Liver (tissue), 9 donors: Measurements from ENCODE around the gene CD81. TPM values are rescaled to one million over a fixed set of nuclear protein-coding genes. Genes with fewer than 3 reads are reported as not detected.

Experiments used
- DNase-seq: peaks from one replicate; pipeline ENCODE4 v3.0.0-alpha.2; 2017; ENCODE audit warnings: low spot score
- H3K27ac ChIP-seq, 2 donors: one replicate each; pipeline ENCODE4 v1.7.0; 2013; ENCODE audit warnings: inconsistent platforms in 2 of 2, low read length in 2 of 2, control low read depth in 1 of 2, low read depth in 1 of 2, mild to moderate bottlenecking in 1 of 2
- H3K27me3 ChIP-seq, 4 donors: one replicate each; pipeline versions ENCODE4 v1.6.1 to v1.7.0; 2013; ENCODE audit warnings: low read length in 3 of 4, inconsistent platforms in 1 of 4, mild to moderate bottlenecking in 1 of 4, moderate library complexity in 1 of 4; ENCODE audit not compliant: control insufficient read depth in 4 of 4, insufficient read depth in 4 of 4
- H3K36me3 ChIP-seq, 4 donors: one replicate each; pipeline versions ENCODE4 v1.6.1 to v1.7.0; 2013; ENCODE audit warnings: low read length in 3 of 4, mild to moderate bottlenecking in 3 of 4, low read depth in 1 of 4, moderate library complexity in 1 of 4; ENCODE audit not compliant: control insufficient read depth in 4 of 4, insufficient read depth in 3 of 4
- H3K4me1 ChIP-seq, 4 donors: one replicate each; pipeline versions ENCODE4 v1.6.1 to v1.7.0; 2013; ENCODE audit warnings: low read length in 3 of 4, mild to moderate bottlenecking in 3 of 4, moderate library complexity in 1 of 4; ENCODE audit not compliant: control insufficient read depth in 4 of 4, insufficient read depth in 4 of 4
- H3K4me3 ChIP-seq, 3 donors: one replicate each; pipeline versions ENCODE4 v1.6.1 to v1.7.0; 2013; ENCODE audit warnings: low read length in 3 of 3, control low read depth in 1 of 3, low read depth in 1 of 3, mild to moderate bottlenecking in 1 of 3
- H3K9ac ChIP-seq, 2 donors: one replicate each; pipeline ENCODE4 v1.7.0; 2013; ENCODE audit warnings: low read length in 2 of 2, mild to moderate bottlenecking in 2 of 2, moderate library complexity in 2 of 2, control low read depth in 1 of 2, low read depth in 1 of 2
- H3K9me3 ChIP-seq, 4 donors: one replicate each; pipeline versions ENCODE4 v1.6.1 to v1.7.0; 2013; ENCODE audit warnings: low read length in 3 of 4; ENCODE audit not compliant: control insufficient read depth in 4 of 4
- CTCF ChIP-seq: fragments of 150-350 bp; IDR thresholded peaks from 2 replicates; pipeline ENCODE4 v1.5.1; 2017; ENCODE audit warnings: improper control_type of control experiment, low read depth, low read length; ENCODE audit not compliant: missing input control
- EGR1 ChIP-seq, 2 donors: IDR thresholded peaks; 2 replicates each; pipeline ENCODE4 v1.6.1; 2016 to 2018; ENCODE audit warnings: antibody characterized with exemption in 2 of 2, low read depth in 2 of 2
- FOXA2 ChIP-seq: IDR thresholded peaks from 2 replicates; pipeline ENCODE4 v1.6.1; 2016; ENCODE audit warnings: antibody characterized with exemption
- GABPA ChIP-seq, 2 donors: IDR thresholded peaks in 1 of 2; conservative IDR thresholded peaks in 1 of 2; 2 replicates each; pipeline ENCODE4 v1.6.1; 2016; ENCODE audit warnings: antibody characterized with exemption in 2 of 2, mild to moderate bottlenecking in 1 of 2, moderate library complexity in 1 of 2
- HNF4A ChIP-seq, 2 donors: conservative IDR thresholded peaks; 2 replicates each; pipeline ENCODE4 v1.6.1; 2016; ENCODE audit warnings: antibody characterized with exemption in 2 of 2, mild to moderate bottlenecking in 2 of 2
- RAD21 ChIP-seq, 2 donors: IDR thresholded peaks; 2 replicates each; pipeline ENCODE4 v1.6.1; 2016; ENCODE audit warnings: antibody characterized with exemption in 2 of 2, mild to moderate bottlenecking in 2 of 2
- YY1 ChIP-seq: IDR thresholded peaks from 2 replicates; pipeline ENCODE4 v1.6.1; 2016; ENCODE audit warnings: antibody characterized with exemption, mild to moderate bottlenecking
- WGBS: extraction: QIAGEN DNeasy Blood & Tissue Kit; methylation state at CpG from one replicate; pipeline ENCODE4 v1.1.7; 2013; 5-methylcytosine and 5-hydroxymethylcytosine counted together
- polyA plus RNA-seq, 2 donors: library from polyadenylated mRNA; stranded (reverse) in 1 of 2; unstranded in 1 of 2; fragments of 200-250 nt in 1 of 2; fragments of >200 nt in 1 of 2; fragmentation: Nextera tagmentation in 1 of 2; extraction: Ambion mirVana in 1 of 2; gene quantifications; one replicate each; pipeline versions ENCODE4 v1.2.1 to v1.2.3, GENCODE V29; 2013 to 2015
- total RNA-seq, 2 donors: library from RNA; depleted of rRNA; stranded (reverse); fragments of >200 nt; gene quantifications; one replicate each; pipeline ENCODE4 v1.2.3, GENCODE V29; 2014
- donor health status: healthy.
- donor health status: healthy.
- donor health status: healthy.
- donor health status: healthy.
- donor health status: healthy.

CD81 gene
- total and polyA plus RNA-seq, 4 donors, result 76.9 to 712 (median 164) TPM

DNA sequence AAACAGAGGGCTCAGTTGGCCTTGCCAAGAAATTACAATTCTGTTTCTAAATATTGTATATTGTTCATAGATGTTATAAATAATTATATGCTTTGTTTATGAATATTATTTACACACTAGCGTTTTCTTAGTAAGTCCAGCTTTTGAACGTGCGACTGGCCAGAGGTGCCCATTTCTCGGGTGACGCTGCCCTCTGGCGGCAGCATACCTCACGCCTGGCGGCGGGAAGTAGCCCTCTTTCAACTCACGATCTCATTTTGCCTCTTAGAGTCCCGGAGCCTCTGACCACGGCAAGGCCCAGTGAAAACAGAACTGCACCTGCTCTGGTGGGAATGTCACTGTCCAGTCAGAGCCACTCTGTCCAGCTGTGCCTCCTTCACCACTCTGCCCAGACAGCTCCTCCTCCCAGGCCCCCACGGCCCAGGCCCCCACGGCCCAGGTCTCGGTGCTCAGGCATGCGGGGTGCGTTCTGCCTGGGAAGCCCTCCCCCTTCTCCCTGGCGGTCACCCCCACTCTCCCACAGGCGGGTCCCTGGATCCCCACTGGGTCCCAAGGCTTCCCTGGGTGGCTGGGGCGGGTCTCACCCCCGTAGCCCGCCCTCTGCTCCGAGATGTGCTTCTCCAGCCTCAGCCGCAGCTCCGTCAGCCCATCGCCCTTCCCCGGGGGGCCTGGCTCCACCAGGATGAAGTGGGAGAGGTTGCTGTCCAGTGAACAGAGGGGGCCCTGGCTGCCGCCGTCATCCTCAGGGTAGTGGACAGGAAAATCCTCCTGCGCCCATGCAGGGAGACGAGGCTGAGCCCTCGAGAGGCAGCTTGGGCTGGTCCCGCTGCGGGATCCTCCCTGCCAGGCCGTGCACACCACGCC, 42.8 kb downstream of the CD81 start:
- Histone ChIP-seq H3K4me3 (no peak overlapping the region), H3K4me1 (peaks cover 0 to 8% (median under 1%) of the 10 kb centered on the region in 4 donors), H3K9me3 (no peaks in the 10 kb centered on the region), H3K36me3 (no peaks in the 10 kb centered on the region), H3K27ac (no peak overlapping the region), H3K27me3 (no peaks in the 10 kb centered on the region), H3K9ac (no peak overlapping the region)
- 51% methylated on average over 36 of the region's 36 CpGs for WGBS
- DNase-seq, result peak; percentile 78
- TF ChIP-seq RAD21 (IDR thresholded peaks at IDR 0.05) (peak; percentile 92), CTCF (peak; percentile 86), HNF4A (conservative IDR thresholded peaks at IDR 0.05) (no peak)

DNA sequence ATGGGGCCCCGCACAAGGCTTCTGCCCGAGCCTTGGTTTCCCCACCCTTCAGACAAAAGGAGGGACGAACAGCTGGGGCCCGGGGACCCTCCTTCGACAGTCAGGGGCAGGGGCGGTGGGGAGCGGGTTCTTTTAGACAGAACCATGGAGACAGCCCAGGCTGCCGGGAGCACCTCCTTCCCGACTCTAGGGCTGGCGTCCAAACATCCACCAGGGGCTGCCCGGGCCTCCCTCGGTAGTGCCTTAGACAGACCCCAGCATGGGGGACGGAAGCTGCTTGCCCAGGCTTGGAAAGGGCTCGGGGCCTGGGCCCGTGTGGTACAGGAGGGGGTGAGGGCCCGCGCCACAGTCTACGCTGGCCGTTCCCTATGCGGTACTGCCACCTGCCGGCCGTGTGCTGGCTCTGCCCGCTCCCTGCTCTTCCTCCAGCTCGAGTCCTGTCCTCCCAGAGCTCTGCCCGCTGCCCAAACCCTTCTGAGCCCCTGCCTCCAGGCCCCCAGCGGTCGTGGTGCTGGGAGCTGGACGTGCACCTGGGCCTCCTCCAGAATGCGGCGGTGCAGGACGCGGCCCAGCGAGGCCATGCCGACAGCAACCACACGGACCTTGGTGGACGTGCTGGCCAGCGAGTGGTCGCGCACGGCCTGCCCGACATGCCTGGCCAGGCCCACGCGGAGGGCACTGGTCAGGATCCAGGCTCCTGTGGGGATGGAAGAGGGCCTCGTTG, 43.6 kb downstream of the CD81 start:
- TF ChIP-seq EGR1 (IDR thresholded peaks at IDR 0.05; ENCODE audit: low read depth in 2 of 2), result no peak
- peak; percentile 88 to 94 for TF ChIP-seq RAD21 (IDR thresholded peaks at IDR 0.05)
- peak; percentile 92 for TF ChIP-seq CTCF
- no peak for TF ChIP-seq YY1
- no peaks in the 10 kb centered on the region for H3K9me3 ChIP-seq
- H3K4me1 ChIP-seq, result peaks cover 0 to 8% (median under 1%) of the 10 kb centered on the region in 4 donors
- no peak overlapping the region for H3K9ac ChIP-seq
- no peaks in the 10 kb centered on the region for H3K36me3 ChIP-seq
- no peaks in the 10 kb centered on the region for H3K27me3 ChIP-seq
- no peak overlapping the region for H3K27ac ChIP-seq
- 25% methylated on average over 44 of the region's 44 CpGs for WGBS
- peak; percentile 74 for DNase-seq
- H3K4me3 ChIP-seq, result no peak overlapping the region

DNA sequence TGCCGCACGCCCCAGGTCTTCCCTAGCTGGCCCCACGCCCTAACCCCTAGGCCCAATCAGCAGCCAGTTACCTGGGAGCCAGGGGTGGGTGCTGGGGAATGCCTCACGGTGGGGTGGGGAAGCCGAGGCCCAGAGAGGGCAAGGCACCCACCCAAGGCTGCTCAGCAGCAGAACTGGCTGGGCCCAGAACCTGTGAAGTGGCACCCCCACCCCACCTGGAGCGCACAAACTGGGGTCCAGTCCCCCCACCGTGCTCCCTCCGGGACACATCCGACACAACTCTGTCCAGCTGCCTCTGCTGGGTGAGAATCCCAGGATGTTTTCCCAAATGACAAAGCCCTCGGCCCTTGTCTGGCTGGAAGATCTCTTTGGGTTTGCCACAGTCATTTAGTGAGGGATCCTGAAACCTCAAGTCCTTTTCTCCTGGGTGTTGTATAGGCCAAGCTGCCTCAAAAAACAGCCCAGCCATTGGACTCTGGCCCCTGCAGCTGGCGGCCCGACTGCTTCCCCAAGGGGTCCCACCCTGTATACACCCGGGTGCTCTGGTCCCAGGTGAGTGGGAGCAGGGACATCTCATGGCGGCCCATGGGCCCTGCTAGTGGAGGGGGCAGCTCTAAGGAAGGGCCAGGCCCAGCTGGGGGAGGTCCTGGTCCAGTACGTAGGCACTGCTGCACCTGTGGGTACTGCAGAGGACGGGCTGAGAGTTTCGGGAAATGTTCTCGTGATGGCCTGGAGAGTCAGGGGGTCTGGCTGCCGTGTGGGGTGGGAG, 44.3 kb downstream of the CD81 start:
- Histone ChIP-seq H3K4me3 (no peak overlapping the region), H3K27ac (no peak overlapping the region), H3K27me3 (no peaks in the 10 kb centered on the region), H3K4me1 (peaks cover 0 to 8% (median under 1%) of the 10 kb centered on the region in 4 donors), H3K9ac (no peak overlapping the region), H3K36me3 (no peaks in the 10 kb centered on the region), H3K9me3 (no peaks in the 10 kb centered on the region)
- DNase-seq, result no peak
- TF ChIP-seq FOXA2 (no peak), GABPA (IDR thresholded peaks at IDR 0.05 in 1 of 2, conservative IDR thresholded peaks at IDR 0.05 in 1 of 2) (no peak), RAD21 (IDR thresholded peaks at IDR 0.05) (no peak)
- 66% methylated on average over 19 of the region's 19 CpGs for WGBS
